Activated CD4-positive, alpha-beta memory T cell treated with anti-CD3 and anti-CD28 coated beads for 36 hours (primary cell): ENCODE data around the gene SMIM3. TPM values are rescaled to one million over a fixed set of nuclear protein-coding genes. Genes with fewer than 3 reads are reported as not detected.
"Not testable (repeated sequence)": the region's sequence is repeated elsewhere in the genome, so short reads cannot be mapped to it uniquely, and the experiment has no call there.

Experiments
- CTCF ChIA-PET: fragments of 350-600 bp; sonication (Branson Sonifier 250); formaldehyde crosslinking; loops from one replicate; lab custom pipeline; 2021; ENCODE audit warnings: antibody characterized with exemption, inconsistent platforms; lab: Charles Lee
- POLR2A ChIA-PET: fragments of 350-600 bp; sonication (Branson Sonifier 250); formaldehyde crosslinking; loops from one replicate; lab custom pipeline; 2021; ENCODE audit warnings: antibody characterized with exemption; lab: Charles Lee
- DNase-seq: peaks from one replicate; pipeline ENCODE4 v3.0.0-alpha.2; 2020
- H3K27ac Mint-ChIP-seq: one replicate; pipeline ENCODE4 v1.8.0; 2021; ENCODE audit warnings: mixed read lengths
- H3K27me3 Mint-ChIP-seq: one replicate; pipeline ENCODE4 v1.8.0; 2021; ENCODE audit warnings: mixed read lengths
- H3K36me3 Mint-ChIP-seq: one replicate; pipeline ENCODE4 v1.8.0; 2021; ENCODE audit warnings: mixed read lengths
- H3K4me1 Mint-ChIP-seq: one replicate; pipeline ENCODE4 v1.8.0; 2021; ENCODE audit warnings: low read depth, mixed read lengths
- H3K4me3 Mint-ChIP-seq: one replicate; pipeline ENCODE4 v1.8.0; 2021; ENCODE audit warnings: mild to moderate bottlenecking, mixed read lengths
- H3K9me3 Mint-ChIP-seq: one replicate; pipeline ENCODE4 v1.8.0; 2021; ENCODE audit warnings: mixed read lengths
- intact Hi-C: fragments of 100-400 bp; cut with micrococcal nuclease; formaldehyde crosslinking; loops from one replicate; pipeline ENCODE4 v1.15.1; 2023
- total RNA-seq, 2 experiments: library from RNA; stranded (reverse); gene quantifications; one replicate each; pipeline ENCODE4 v1.2.3, GENCODE V29; 2021

The SMIM3 gene
- total RNA-seq, 2 experiments from 2014 or later, result 22.4 to 22.8 TPM

GRCh38 chr5:150846308-150846653 lies 67.7 kb downstream of the SMIM3 start, which contains the start of gene IRGM:
Gene IRGM, plus strand, starts transcription at chr5:150846521. Its CDS starts 1,603 bp downstream, at chr5:150848124.
- not testable (repeated sequence) for H3K9me3 Mint-ChIP-seq, H3K36me3 Mint-ChIP-seq

More at GRCh38 chr5:150846308-150846653, 67.7 kb downstream of the SMIM3 start, which contains the start of gene IRGM:
- DNase-seq, H3K27me3 Mint-ChIP-seq: not testable (repeated sequence)
- intact Hi-C loops, result loop anchor here (2.0 kb wide), 3 partner anchors 189 to 387 kb away; no protein-coding TSS in a partner anchor
- POLR2A ChIA-PET, result interaction anchor here (0.8 to 2.3 kb wide), 8 partner anchors 40 to 601 kb away, joined by 3 to 25 read pairs (median 4); partner anchors contain the start of genes DCTN4, RBM22, SLC36A1 and SMIM3
- Mint-ChIP-seq H3K27ac (peak within 1 kb of the TSS; percentile 52), H3K4me3 (peak within 1 kb of the TSS; percentile 73), H3K4me1 (peaks cover 20% of the 10 kb centered on the region)
- CTCF ChIA-PET, result interaction anchor here (0.8 to 4.3 kb wide), 33 partner anchors 7 to 397 kb away, joined by 3 to 85 read pairs (median 6); partner anchors contain the start of genes DCTN4, RBM22, RPS14 and SMIM3

Other genes with a start within 250 kb of the SMIM3 start
- under 1 TPM; 0.10 to 0.14 TPM for gene SYNPO, start 138.1 kb upstream of the SMIM3 start, total RNA-seq
- gene MYOZ3, start 117.5 kb upstream of the SMIM3 start, total RNA-seq, result under 1 TPM; 0.07 to 0.21 TPM
- 10 to 100 TPM; 59.6 to 66.4 TPM for gene RBM22, start 77.7 kb upstream of the SMIM3 start, total RNA-seq
- gene DCTN4, start 19.7 kb upstream of the SMIM3 start, total RNA-seq, result 10 to 100 TPM; 32.2 to 32.9 TPM
- under 1 TPM; 0.77 to 0.88 TPM for gene IRGM, start 67.8 kb downstream of the SMIM3 start, total RNA-seq
- under 1 TPM; 0.67 to 0.85 TPM for gene ZNF300, start 126.2 kb downstream of the SMIM3 start, total RNA-seq
- not detected for gene GPX3, start 241.8 kb downstream of the SMIM3 start, total RNA-seq